Measurements from ENCODE around the gene CALML3. TPM values are rescaled to one million over a fixed set of nuclear protein-coding genes. Genes with fewer than 3 reads are reported as not detected.
"Not testable (repeated sequence)": the region's sequence is repeated elsewhere in the genome, so short reads cannot be mapped to it uniquely, and the experiment has no call there.

Gene CALML3
- total and polyA plus RNA-seq, 7 donors, result 0.03 TPM; not detected in 6

GRCh38 chr10:5556576-5556975, 31.8 kb downstream of the CALML3 start:
- intact Hi-C loops (cut with DNase I), result loop anchor here in 1 of 2 donors (5.0 kb wide), 1 partner anchor 46 kb away; no protein-coding TSS in a partner anchor
- Histone ChIP-seq H3K9me3 (no peaks in the 10 kb centered on the region), H3K4me3 (no peak overlapping the region), H3K4me1 (no peaks in the 10 kb centered on the region), H3K27ac (no peak overlapping the region), H3K36me3 (ENCODE audit: insufficient read depth in 1 of 2, low read depth in 1 of 2) (no peaks in the 10 kb centered on the region), H3K27me3 (ENCODE audit: insufficient read depth in 3 of 3, low read length in 2 of 3) (no peaks in the 10 kb centered on the region)
- WGBS, 3 donors, result 84 to 87% (median 85%) methylated on average over 11 of the region's 11 CpGs
- TF ChIP-seq, protein P1, sequence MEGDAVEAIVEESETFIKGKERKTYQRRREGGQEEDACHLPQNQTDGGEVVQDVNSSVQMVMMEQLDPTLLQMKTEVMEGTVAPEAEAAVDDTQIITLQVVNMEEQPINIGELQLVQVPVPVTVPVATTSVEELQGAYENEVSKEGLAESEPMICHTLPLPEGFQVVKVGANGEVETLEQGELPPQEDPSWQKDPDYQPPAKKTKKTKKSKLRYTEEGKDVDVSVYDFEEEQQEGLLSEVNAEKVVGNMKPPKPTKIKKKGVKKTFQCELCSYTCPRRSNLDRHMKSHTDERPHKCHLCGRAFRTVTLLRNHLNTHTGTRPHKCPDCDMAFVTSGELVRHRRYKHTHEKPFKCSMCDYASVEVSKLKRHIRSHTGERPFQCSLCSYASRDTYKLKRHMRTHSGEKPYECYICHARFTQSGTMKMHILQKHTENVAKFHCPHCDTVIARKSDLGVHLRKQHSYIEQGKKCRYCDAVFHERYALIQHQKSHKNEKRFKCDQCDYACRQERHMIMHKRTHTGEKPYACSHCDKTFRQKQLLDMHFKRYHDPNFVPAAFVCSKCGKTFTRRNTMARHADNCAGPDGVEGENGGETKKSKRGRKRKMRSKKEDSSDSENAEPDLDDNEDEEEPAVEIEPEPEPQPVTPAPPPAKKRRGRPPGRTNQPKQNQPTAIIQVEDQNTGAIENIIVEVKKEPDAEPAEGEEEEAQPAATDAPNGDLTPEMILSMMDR (IDR thresholded peaks at IDR 0.05), result no peak
- ATAC-seq (no peak), DNase-seq (no peak)

DNA sequence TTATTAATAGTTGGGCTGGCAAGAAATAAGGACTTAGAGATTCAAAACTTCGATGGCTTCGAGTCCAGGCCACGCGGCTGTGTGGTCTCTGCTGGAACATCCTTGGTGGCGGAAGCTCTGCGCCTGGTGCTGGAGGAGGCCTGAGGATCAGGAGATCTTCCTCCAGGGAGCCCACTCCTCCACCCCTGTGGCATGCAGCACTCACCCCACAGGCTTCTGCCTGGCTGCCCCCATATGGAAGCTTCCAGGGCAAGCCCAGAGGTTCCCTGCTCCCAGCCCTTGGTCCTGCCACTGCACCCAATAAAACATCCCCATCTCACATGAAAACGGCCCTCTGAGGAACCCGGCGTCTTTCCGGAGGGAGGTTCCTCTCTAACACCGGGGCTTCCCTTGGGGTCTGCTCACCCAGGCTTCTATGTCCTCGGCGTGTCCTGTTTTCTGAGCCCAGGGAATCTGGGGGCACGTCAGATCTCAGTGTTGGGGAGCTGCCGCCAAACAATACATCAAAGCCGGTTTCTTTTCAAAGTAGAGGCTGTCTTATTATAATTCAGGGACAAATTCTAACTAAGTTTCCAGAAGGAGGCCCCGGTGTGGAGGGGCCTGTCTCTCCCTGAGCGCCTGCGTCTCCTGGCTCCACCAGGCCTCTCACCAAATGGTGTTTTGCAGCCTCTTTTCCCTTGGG, 32.4 kb downstream of the CALML3 start:
- intact Hi-C loops (cut with DNase I), result loop anchor here in 1 of 2 donors (5.0 kb wide), 1 partner anchor 45 kb away; no protein-coding TSS in a partner anchor
- no peaks in the 10 kb centered on the region for H3K27me3 ChIP-seq (ENCODE audit: insufficient read depth in 3 of 3, low read length in 2 of 3)
- no peaks in the 10 kb centered on the region for H3K36me3 ChIP-seq (ENCODE audit: insufficient read depth in 1 of 2, low read depth in 1 of 2)
- no peak overlapping the region for H3K27ac ChIP-seq
- 87 to 91% (median 89%) methylated on average over 19 of the region's 19 CpGs for WGBS, 3 donors
- no peak overlapping the region for H3K4me3 ChIP-seq
- TF ChIP-seq, protein P1 (IDR thresholded peaks at IDR 0.05), result no peak
- no peaks in the 10 kb centered on the region for H3K9me3 ChIP-seq
- ATAC-seq (no peak), DNase-seq (no peak)
- H3K4me1 ChIP-seq, result no peaks in the 10 kb centered on the region

DNA sequence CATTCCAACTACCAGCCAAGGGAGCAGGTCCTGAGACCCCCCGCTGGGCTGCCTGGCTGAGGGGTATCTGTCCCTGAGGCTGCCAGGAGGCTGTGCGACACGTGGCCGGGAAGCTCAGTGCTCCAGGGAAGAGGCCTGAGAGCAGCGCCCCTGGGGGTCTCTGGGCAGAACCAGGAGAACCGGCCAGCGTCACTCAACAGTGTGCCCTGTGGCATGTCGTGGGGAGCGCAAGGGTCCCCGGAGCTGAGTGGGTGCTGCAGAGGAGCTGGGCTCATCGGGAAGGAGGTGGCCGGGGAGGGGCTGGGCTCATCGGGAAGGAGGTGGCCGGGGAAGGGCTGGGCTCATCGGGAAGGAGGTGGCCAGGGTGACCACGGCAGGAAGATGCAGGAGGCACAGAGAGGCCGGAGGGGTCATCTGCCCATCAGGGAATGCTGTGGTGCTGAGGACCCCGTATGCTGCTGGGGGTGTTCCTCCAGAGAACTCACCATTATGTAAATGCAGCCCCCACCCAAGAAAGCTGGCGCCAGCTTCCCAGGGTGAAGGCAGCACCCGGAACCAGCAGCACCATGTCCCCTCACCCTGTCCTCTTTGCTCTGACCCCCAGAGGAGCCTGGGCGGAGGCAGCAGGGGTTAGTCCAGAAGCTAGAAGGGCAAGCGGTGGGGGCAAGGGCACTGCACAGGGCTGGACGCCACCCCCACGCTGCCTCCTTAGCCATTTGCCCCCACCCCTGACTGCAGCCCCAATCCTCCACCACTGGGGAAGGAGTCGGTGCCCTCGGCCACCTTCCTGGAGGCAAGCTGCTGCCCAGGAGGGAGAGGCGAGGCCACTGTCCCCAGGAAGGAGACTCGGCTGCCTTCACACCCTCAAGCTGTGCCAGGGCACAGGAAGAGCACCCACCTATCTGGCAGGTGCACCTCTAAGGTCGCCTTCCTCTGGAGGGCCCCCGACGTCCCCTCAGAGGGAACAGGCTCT, 33.3 kb downstream of the CALML3 start:
- Histone ChIP-seq H3K27ac (no peak overlapping the region), H3K9me3 (no peaks in the 10 kb centered on the region), H3K4me1 (no peaks in the 10 kb centered on the region), H3K27me3 (ENCODE audit: insufficient read depth in 3 of 3, low read length in 2 of 3) (no peaks in the 10 kb centered on the region), H3K36me3 (ENCODE audit: insufficient read depth in 1 of 2, low read depth in 1 of 2) (no peaks in the 10 kb centered on the region), H3K4me3 (no peak overlapping the region)
- intact Hi-C loops (cut with DNase I), result loop anchor here in 1 of 2 donors (5.0 kb wide), 1 partner anchor 44 kb away; no protein-coding TSS in a partner anchor
- TF ChIP-seq, protein P1 (IDR thresholded peaks at IDR 0.05), result no peak
- DNase-seq, result no peak
- 90 to 93% (median 91%) methylated on average over 31 of the region's 31 CpGs for WGBS, 3 donors
- no peak for ATAC-seq

DNA sequence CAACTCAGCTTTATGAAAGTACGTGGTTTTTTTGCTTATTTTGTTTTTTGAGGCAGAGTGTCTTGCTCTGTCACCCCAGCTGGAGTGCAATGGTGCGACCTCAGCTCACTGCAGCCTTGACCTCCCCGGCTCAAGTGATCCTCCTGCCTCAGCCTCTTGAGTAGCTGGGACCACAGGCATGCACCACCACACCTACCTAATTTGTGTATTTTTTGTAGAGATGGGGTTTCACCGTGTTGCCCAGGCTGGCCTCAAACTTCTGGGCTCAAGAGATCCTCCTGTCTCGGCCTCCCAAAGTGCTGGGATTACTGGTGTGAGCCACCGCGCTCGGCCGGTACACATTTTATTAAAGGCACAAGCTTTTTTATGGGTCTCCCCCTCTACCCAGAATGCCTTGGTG, 34.3 kb downstream of the CALML3 start:
- H3K4me1 ChIP-seq; ATAC-seq; H3K4me3 ChIP-seq; H3K27ac ChIP-seq; H3K9me3 ChIP-seq; DNase-seq; H3K36me3 ChIP-seq (ENCODE audit: insufficient read depth in 1 of 2, low read depth in 1 of 2); H3K27me3 ChIP-seq (ENCODE audit: insufficient read depth in 3 of 3, low read length in 2 of 3): not testable (repeated sequence)
- 85 to 91% (median 89%) methylated on average over 9 of the region's 9 CpGs for WGBS, 3 donors
- intact Hi-C loops (cut with DNase I), result loop anchor here in 1 of 2 donors (5.0 kb wide), 1 partner anchor 43 kb away; no protein-coding TSS in a partner anchor
